COLO668 (cell line): ENCODE measurements around the gene PRXL2A.
"Not testable (repeated sequence)": the region's sequence is repeated elsewhere in the genome, so short reads cannot be mapped to it uniquely, and the experiment has no call there.

Source experiments
- DNase-seq: peaks from one replicate; lab custom pipeline; 2025; ENCODE audit not compliant: unreplicated experiment; lab: John Stamatoyannopoulos, UW

PRXL2A gene

GRCh38 chr10:80473692-80474596 lies 65.6 kb downstream of the PRXL2A start:
- DNase-seq: no peak

GRCh38 chr10:80474597-80474910 lies 66.2 kb downstream of the PRXL2A start:
- DNase-seq: no peak

- no peak for DNase-seq
Measured at GRCh38 chr10:80474941-80475340, 66.6 kb downstream of the PRXL2A start.

GRCh38 chr10:80475641-80476040 lies 67.3 kb downstream of the PRXL2A start:
- DNase-seq: not testable (repeated sequence)

GRCh38 chr10:80476685-80477084 lies 68.3 kb downstream of the PRXL2A start:
- no peak for DNase-seq

- DNase-seq: no peak
Measured at GRCh38 chr10:80477813-80478212, 69.5 kb downstream of the PRXL2A start.

GRCh38 chr10:80480373-80480772 lies 72.0 kb downstream of the PRXL2A start:
- not testable (repeated sequence) for DNase-seq

GRCh38 chr10:80480852-80481251 lies 72.5 kb downstream of the PRXL2A start:
- DNase-seq: no peak

- no peak for DNase-seq
Measured at GRCh38 chr10:80484243-80484642, 75.9 kb downstream of the PRXL2A start.

- DNase-seq: no peak
Measured at GRCh38 chr10:80484676-80485075, 76.3 kb downstream of the PRXL2A start.

- DNase-seq: no peak
Measured at GRCh38 chr10:80485076-80485945, 77.0 kb downstream of the PRXL2A start.

- no peak for DNase-seq
Measured at GRCh38 chr10:80485946-80486764, 77.8 kb downstream of the PRXL2A start.
